ENCODE results near the gene AADACL4.

The AADACL4 gene

DNA sequence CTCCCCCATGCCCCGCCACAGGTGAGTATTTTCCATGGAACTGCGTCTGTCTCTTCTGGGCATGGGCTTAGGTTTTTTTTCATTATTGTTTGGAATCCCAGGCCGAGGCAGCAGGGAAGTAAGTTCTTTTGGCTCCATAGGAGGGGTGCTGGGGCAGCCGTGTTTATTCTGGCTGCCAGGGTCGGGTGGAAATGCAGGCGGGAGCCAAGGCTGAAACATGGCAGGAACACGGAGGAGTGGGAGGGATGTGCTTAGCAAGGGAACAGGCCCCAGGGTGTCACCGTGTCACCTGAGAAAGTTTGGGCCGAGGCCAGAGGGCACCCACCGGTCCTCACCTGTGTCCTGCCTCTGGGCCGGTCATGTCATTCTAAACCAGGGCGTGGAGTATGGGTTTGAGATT is 21.4 kb upstream of the AADACL4 start:
- no peaks in the 10 kb centered on the region for H3K9me3 ChIP-seq (ENCODE audit: severe bottlenecking)
- H3K27ac ChIP-seq (ENCODE audit: poor library complexity, severe bottlenecking) = no peak overlapping the region
- ATAC-seq (ENCODE audit: low read depth) (no peak), DNase-seq (ENCODE audit: low spot score) (no peak)
- H3K4me3 ChIP-seq (ENCODE audit: severe bottlenecking) = no peak overlapping the region
- no peaks in the 10 kb centered on the region for H3K36me3 ChIP-seq (ENCODE audit: low read depth)
- H3K4me1 ChIP-seq (ENCODE audit: insufficient read depth, poor library complexity, severe bottlenecking) = peaks cover 6% of the 10 kb centered on the region
- TF ChIP-seq, protein P1, sequence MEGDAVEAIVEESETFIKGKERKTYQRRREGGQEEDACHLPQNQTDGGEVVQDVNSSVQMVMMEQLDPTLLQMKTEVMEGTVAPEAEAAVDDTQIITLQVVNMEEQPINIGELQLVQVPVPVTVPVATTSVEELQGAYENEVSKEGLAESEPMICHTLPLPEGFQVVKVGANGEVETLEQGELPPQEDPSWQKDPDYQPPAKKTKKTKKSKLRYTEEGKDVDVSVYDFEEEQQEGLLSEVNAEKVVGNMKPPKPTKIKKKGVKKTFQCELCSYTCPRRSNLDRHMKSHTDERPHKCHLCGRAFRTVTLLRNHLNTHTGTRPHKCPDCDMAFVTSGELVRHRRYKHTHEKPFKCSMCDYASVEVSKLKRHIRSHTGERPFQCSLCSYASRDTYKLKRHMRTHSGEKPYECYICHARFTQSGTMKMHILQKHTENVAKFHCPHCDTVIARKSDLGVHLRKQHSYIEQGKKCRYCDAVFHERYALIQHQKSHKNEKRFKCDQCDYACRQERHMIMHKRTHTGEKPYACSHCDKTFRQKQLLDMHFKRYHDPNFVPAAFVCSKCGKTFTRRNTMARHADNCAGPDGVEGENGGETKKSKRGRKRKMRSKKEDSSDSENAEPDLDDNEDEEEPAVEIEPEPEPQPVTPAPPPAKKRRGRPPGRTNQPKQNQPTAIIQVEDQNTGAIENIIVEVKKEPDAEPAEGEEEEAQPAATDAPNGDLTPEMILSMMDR (IDR thresholded peaks at IDR 0.05; ENCODE audit: poor library complexity, severe bottlenecking) = no peak
- no peaks in the 10 kb centered on the region for H3K27me3 ChIP-seq (ENCODE audit: insufficient read depth, poor library complexity, severe bottlenecking)

DNA sequence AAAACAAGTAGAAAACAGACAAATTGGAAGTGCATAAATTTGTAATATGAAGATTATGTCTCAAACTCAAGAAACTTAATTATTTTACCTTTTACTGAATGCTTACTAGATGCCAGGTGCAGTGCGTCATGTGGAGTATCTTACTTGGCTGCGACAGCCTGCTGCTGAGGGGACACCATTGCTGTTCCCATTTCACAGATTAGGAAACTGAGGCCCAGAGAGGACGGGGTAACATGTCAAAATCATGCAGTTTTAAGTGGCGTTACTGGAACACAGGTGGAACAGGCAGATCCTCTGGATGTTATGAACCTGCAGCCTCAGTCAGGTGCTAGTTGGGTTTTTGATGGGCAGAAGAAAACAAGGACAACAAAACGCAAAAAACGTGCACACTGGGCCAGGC is 18.6 kb upstream of the AADACL4 start:
- no peaks in the 10 kb centered on the region for H3K36me3 ChIP-seq (ENCODE audit: low read depth)
- no peaks in the 10 kb centered on the region for H3K9me3 ChIP-seq (ENCODE audit: severe bottlenecking)
- ATAC-seq (ENCODE audit: low read depth) (no peak), DNase-seq (ENCODE audit: low spot score) (no peak)
- TF ChIP-seq, protein P1 (IDR thresholded peaks at IDR 0.05; ENCODE audit: poor library complexity, severe bottlenecking) = no peak
- no peaks in the 10 kb centered on the region for H3K4me1 ChIP-seq (ENCODE audit: insufficient read depth, poor library complexity, severe bottlenecking)
- no peak overlapping the region for H3K4me3 ChIP-seq (ENCODE audit: severe bottlenecking)
- no peak overlapping the region for H3K27ac ChIP-seq (ENCODE audit: poor library complexity, severe bottlenecking)
- no peaks in the 10 kb centered on the region for H3K27me3 ChIP-seq (ENCODE audit: insufficient read depth, poor library complexity, severe bottlenecking)

DNA sequence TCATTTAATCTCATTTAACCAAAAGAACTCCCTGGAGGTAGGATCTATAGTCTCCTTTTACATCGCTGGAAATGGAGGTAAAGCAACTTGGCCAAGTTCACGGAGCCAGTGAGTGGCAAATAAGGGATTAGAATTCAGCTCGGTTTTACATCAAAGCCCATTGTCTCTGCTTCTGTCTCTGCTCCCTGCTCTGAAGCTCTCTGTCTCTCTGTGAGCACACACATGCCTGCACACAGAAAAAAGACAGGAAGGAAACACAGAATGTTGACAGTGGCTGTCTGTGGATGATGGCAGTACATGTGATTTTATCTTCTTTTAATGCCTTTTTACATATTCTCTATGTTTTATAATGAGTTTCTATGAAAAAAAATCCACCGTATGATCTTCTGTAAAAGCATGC is 17.0 kb upstream of the AADACL4 start:
- Histone ChIP-seq H3K4me1 (ENCODE audit: insufficient read depth, poor library complexity, severe bottlenecking) (no peaks in the 10 kb centered on the region), H3K27me3 (ENCODE audit: insufficient read depth, poor library complexity, severe bottlenecking) (no peaks in the 10 kb centered on the region), H3K27ac (ENCODE audit: poor library complexity, severe bottlenecking) (no peak overlapping the region), H3K4me3 (ENCODE audit: severe bottlenecking) (no peak overlapping the region), H3K9me3 (ENCODE audit: severe bottlenecking) (no peaks in the 10 kb centered on the region), H3K36me3 (ENCODE audit: low read depth) (no peaks in the 10 kb centered on the region)
- TF ChIP-seq, protein P1 (IDR thresholded peaks at IDR 0.05; ENCODE audit: poor library complexity, severe bottlenecking) = no peak
- ATAC-seq (ENCODE audit: low read depth) (no peak), DNase-seq (ENCODE audit: low spot score) (no peak)

DNA sequence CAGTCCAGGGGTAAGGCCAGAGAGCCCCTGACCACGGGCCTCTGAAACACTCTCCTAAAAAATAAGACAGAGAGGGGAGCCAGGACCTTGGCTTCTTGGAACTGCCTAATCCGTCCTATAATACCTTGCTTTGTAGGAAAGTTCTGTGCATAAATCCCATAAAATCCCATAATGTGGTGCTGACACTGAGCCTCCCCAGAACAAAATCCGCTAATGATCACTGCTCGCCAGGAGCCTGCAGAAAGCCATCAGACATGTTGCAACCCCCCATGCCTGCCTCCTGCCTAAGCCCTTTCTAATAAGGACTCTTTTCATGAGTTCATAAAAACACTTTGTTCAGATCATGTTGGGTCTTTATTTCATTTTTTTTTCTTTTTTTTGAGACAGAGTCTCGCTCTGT is 16.6 kb upstream of the AADACL4 start:
- no peak for ATAC-seq (ENCODE audit: low read depth)
- TF ChIP-seq, protein P1 (IDR thresholded peaks at IDR 0.05; ENCODE audit: poor library complexity, severe bottlenecking) = no peak
- Histone ChIP-seq H3K27me3 (ENCODE audit: insufficient read depth, poor library complexity, severe bottlenecking) (no peaks in the 10 kb centered on the region), H3K4me3 (ENCODE audit: severe bottlenecking) (no peak overlapping the region), H3K9me3 (ENCODE audit: severe bottlenecking) (no peaks in the 10 kb centered on the region), H3K4me1 (ENCODE audit: insufficient read depth, poor library complexity, severe bottlenecking) (no peaks in the 10 kb centered on the region), H3K36me3 (ENCODE audit: low read depth) (no peaks in the 10 kb centered on the region), H3K27ac (ENCODE audit: poor library complexity, severe bottlenecking) (no peak overlapping the region)
- no peak for DNase-seq (ENCODE audit: low spot score)

DNA sequence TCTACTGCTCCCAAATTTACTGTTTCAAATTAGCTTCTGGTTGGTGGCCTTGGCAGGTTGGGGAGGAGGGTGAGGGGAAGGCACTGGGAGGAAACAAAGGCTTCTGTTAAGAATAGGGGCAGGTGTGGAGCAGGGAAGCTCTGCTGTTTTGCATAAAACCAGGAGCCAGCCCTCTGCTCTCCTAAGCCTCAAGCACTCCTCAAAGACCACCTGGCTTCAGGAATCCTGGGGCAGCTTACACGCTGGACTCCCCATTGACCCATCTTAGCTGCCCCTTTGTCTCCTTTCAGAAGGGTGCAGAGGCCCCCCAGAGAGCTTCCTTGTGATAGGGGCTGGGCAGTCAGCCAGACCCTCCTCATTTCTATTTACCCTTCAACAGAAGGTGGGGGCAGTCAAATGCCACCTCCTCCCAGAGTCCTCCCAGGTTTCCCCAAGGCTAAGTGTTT is 14.4 kb upstream of the AADACL4 start:
- TF ChIP-seq, protein P1 (IDR thresholded peaks at IDR 0.05; ENCODE audit: poor library complexity, severe bottlenecking) = no peak
- no peaks in the 10 kb centered on the region for H3K4me1 ChIP-seq (ENCODE audit: insufficient read depth, poor library complexity, severe bottlenecking)
- no peak for DNase-seq (ENCODE audit: low spot score)

More for the DNA sequence above, 14.4 kb upstream of the AADACL4 start:
- Histone ChIP-seq H3K4me3 (ENCODE audit: severe bottlenecking) (no peak overlapping the region), H3K27ac (ENCODE audit: poor library complexity, severe bottlenecking) (no peak overlapping the region), H3K36me3 (ENCODE audit: low read depth) (no peaks in the 10 kb centered on the region), H3K27me3 (ENCODE audit: insufficient read depth, poor library complexity, severe bottlenecking) (no peaks in the 10 kb centered on the region), H3K9me3 (ENCODE audit: severe bottlenecking) (no peaks in the 10 kb centered on the region)
- ATAC-seq (ENCODE audit: low read depth) = no peak

Data from RWPE2 (cell line).